DND-41 (cell line): ENCODE data around the gene TLK1.

Source experiments
- CTCF ChIP-seq: IDR thresholded peaks from 2 replicates; pipeline ENCODE4 v1.5.1; 2012; ENCODE audit warnings: borderline replicate concordance, low read length, moderate library complexity, mild to moderate bottlenecking; ENCODE audit not compliant: poor library complexity, severe bottlenecking; ENCODE audit errors: extremely low read depth
- EZH2 ChIP-seq: IDR thresholded peaks from 3 replicates; pipeline ENCODE4 v1.6.1; 2012; ENCODE audit warnings: borderline replicate concordance, low read depth, mild to moderate bottlenecking, moderate library complexity, low read length, inconsistent platforms; ENCODE audit not compliant: severe bottlenecking

DNA sequence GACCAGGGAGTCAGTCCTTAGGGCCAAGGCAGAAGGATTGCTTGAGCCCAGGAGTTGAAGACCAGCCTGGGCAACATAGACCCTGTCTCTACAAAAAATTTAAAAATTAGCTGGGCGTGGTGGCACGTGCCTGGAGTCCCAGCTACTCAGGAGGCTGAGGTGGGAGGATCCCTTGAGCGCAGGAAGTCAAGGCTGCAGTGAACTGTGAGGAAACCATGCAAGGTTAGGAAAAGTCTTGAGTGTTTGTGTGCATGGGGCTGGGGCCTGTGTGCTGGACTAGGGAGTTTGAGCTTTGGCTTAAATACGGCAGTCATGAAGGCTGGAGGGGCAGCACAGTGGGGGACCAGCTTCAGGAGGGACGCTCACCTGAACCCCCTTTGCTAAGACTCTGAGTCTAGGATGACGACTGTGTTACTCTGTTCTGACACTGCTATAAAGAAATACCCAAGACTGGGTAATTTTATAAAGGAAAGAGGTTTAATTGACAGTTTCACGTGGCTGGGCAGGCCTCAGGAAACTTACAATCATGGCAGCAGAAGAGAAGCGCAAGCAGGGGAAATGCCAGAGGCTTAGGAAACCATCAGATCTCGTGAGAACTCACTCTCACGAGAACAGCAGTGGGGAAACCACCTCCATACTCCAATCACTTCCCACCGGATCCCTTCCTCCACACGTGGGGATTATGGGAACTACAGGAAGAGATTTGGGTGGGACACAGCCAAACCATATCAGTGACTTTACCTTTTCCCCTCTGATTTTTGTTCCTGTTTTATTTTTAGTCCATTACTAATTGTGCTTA, 192.3 kb downstream of the TLK1 start:
- no peak for TF ChIP-seq CTCF
- TF ChIP-seq EZH2, result no peak
